TTC549 (cell line): ENCODE measurements around the gene IGFALS.
"Not testable (repeated sequence)": the region's sequence is repeated elsewhere in the genome, so short reads cannot be mapped to it uniquely, and the experiment has no call there.

Experiments used
- FAIRE-seq: peaks from 2 replicates; lab custom pipeline; 2012; peaks lifted over from hg19 to GRCh38; lab: Jason Lieb, UNC

IGFALS gene

GRCh38 chr16:1818204-1818872, 24.8 kb upstream of the IGFALS start:
- no peak for FAIRE-seq

DNA sequence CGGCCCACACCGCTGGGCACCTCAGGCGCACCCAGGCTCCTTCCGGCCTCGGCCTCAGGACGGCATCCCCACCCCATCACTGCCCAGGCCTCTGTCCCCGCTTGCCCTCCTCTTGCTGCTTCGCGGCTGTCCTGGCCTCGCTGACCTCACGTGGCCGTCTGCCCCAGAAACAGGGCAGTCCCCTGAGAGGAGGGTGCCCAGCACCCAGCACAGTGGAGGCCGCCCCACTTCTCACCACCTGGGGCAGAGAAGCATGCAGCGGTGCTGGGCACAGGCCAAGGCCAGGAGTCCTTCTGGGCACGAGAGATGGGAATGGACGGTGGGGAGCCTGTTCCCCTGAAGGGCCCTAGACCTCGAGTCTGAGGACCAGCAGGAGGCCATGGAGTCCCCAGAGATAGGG, 24.2 kb upstream of the IGFALS start:
- FAIRE-seq: no peak

GRCh38 chr16:1817276-1817589, 23.7 kb upstream of the IGFALS start:
- no peak for FAIRE-seq

DNA sequence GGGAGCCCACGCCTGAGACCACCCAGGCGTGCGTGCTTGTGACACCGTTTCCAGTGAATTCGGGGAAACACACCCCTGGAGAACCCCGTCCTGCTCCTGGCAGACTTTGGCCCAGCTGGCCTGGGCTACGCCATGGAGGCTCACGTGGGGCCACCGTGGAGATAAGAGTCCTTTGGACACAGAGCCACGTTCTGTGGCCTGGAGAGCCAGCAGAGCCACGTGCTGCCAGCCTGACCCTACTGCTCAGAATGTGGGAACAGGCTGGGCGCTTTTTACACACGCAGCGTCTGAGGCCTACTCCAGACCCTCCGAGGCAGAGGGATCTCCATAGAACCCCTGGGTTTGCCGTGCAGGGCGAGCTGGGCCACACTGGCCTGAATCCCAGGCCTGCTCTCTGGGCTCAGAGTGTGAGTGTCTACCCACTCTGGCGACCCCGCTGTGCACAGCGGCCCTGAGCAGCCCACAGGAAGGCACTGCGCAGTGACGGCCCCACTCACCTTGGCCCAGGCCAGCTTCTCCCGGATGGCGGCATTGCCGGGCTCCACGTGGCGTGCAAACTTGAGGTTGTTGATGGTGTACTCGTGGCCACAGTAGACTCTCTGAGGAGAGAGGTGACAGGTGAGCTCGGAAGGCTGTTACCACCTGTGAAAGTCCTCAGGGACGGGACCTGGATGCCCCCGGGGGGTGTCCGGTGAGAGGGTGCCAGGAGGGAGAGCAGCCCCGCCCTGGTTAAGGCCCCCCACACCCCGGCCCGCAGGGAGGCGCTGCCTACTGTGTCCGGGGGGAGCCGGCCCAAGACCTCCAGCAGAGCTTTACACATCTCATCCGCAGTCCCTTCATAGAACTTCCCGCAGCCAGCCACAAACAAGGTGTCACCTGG, 23.1 kb upstream of the IGFALS start:
- FAIRE-seq: no peak

DNA sequence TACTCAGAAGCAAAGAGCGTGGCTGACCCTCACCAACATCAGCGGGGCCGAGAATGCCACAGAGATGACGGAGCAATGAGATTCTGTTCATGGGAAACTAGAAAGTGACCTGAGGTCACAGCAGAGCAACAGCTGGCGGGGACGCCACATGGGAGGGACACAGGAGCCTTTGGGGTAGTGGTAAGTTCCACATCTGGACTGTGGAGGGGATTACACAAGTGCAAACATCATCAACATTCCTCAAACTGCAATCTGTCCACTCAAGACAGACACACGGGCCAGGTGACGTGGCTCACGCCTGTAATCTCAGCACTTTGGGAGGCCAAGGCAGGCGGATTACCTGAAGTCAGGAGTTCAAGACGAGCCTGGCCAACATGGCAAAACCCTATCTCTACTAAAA, 22.0 kb upstream of the IGFALS start:
- FAIRE-seq: no peak

DNA sequence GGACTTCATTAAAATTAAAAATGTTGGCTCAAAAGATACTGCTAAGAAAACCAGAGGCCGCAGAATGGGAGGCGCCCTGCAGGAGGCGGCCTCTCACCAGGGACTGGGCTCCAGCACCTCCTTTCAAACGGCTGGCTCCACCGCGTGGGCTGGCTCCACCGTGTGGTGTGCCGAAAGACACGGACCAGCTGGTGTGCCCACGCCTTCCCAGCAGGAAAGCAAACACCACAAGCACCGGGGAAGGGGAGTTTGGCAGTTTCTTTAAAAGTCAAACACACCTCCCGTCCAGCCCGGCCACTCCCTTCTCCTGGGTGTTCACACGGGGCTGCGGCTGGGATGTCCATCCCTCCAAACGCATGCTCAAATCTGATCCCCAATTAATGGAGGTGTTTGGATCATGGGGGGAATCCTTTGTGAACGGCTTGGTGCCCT, 19.2 kb upstream of the IGFALS start:
- no peak for FAIRE-seq

DNA sequence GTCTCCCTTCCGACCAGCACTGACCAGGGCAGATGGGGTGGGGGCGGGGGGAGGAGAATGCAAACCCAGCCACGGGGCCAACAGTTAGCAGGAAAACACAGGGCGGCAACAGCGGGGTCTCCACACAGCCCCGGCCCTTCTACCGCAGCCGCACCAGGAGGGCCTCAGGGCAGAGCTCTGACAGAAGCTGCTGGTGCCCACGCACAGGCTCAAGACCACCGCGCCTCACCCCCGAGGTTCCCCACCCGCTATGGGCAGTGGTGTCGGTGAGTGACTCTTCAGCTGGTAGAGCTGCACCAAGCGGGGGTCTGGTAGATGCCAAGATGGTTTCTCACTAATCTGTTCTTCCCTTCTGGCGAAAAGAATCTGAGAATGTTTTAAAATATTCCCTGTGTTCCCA, 17.0 kb upstream of the IGFALS start:
- FAIRE-seq: no peak

- FAIRE-seq: no peak
Observed at GRCh38 chr16:1810106-1810505, 16.6 kb upstream of the IGFALS start.

- no peak for FAIRE-seq
Observed at GRCh38 chr16:1809281-1809801, 15.8 kb upstream of the IGFALS start.

DNA sequence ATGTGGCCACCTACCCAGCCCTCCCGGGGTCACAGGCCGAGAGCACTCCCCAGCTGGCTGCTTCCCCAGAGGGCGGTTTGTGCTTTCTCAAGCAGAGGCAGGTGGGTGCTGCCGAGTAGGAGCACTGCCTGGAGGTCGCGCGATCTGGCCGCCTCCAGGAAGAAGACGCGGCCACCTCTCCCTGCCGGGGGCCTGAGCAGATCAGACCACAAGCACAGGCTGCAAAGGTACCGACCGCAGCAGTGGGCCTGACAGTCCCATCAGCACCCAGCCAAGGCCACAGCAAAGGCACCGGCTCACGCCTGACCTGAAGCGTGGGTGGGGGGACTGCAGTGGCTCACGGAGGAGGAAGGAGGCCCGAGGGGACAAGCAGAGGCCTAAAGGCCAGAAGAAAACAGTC, 15.2 kb upstream of the IGFALS start:
- FAIRE-seq: no peak

DNA sequence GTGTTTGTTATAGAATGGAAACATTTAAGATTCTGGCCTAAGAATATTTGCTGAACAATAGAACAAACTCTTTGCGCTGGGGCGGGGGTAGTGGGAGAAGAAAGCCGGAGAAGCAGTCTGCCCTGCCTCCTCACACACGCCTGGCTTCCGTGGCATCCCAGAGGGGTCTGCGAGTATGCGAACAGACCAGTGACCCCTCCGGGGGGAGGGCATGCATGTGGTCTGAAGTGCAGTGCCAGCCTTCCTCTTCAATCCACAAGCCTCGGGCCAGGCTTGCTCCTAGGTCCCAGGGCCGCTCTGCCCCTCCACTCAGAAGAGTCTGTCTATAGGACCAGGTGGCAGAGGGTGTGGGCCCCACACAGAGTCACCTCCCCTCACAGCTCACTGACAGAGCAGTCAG, 14.1 kb upstream of the IGFALS start:
- no peak for FAIRE-seq

GRCh38 chr16:1800701-1801100, 7.2 kb upstream of the IGFALS start:
- FAIRE-seq: no peak

GRCh38 chr16:1799263-1799662, 5.8 kb upstream of the IGFALS start:
- FAIRE-seq: not testable (repeated sequence)

DNA sequence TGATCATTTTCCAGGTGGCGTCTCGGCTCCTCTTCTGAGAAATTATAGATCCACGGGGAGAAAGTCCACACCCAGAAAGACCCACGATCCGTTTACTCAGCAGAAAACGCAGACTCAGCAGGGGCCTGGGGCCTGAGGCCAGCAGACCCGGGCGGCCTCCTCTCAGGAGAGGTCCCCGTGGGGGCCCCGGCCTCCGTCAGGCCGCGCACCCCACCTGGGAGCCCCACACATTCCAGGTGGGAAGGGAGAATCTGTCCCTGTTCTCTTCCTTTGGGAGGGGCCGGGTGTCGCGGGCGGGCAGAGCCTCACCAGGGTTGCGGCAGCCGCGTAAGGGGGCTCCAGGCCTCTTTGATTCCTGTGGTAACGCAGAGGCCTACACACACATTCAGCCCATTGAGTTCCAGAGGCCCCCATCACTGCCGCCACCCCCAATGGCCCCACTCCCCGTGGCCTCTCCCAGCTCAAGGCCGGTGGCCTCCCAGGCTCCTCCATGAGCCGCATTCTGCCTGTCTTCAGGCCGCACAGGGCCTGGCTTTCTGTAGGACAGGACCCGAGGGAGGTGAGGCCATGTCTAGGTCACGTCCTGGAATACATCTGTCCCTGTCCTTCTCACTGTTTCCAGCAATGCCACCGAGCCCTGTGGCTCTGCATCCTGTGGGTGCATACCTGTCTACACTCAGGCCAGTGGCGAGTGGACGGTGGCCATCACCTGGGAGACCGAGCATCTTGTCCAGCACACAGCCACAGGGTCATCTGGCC, 1.6 kb upstream of the IGFALS start:
- no peak for FAIRE-seq

DNA sequence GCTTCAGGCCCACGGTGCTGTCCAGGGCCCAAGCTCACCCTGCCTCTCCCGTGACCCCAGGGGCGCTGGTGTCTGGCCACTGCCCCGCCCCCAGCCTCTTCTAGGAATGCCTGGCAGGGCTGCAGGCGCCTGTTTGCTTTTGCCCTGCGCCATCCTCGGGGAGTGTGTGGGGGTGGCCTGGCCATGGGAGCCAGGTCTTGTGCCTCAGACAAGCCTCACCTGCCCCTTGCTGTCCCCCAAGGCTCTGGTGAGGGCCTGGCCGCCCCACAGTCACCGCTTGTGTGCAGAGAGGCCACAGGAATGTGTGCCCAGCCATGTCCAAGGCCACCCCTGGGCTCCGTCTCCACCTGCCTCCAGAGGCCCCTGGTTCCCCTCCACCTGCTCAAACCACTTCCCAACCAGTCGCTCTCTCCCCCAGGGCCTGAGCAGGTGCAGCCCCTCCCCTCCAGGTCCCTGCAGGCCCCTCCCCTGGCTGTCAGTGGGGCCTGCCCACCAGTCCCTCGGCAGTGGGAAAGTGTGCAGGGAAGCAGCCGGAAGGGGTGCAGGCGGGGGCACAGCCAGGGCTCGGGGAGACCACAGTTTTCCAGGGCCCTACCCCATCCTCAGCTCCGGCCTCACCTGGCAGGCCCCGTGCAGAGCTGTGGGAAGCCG, 841 bp upstream of the IGFALS start:
- FAIRE-seq: no peak

DNA sequence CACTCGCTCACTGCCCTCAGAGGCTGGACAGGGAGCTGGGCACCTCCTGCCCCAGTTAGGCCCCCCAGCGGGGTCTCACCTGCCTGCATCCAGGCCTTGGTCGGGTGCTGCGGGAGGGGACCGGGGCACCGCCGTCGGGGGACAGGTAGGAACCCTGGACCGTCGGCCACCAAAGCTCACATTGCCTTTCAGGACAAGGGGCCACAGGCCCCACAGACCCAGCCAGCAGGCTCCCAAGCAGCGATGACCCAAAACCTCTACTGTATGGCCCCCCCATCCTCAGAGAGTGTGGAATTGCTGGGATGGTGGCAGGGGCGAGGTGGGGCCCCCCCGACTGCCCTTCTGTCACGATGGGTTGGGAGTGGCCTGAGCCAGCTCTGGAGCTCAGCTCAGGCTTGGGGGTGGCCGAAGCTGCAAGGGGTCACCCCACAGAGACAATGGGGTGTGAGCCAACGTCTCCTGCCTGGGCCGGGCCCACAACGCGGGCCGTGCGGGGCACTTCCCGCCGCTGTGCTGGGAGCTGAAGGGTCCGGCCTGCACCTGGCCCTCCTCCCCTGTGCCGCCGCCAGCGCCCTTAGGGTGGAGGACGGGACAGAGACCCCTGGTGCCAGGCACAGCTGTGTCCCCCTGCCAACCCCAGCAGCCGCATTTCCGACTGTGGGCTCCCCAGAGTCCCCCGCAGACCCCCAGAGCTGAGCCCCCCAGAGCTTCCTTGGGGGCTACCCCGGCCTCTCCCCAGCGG, 498 bp downstream of the IGFALS start:
- no peak for FAIRE-seq

DNA sequence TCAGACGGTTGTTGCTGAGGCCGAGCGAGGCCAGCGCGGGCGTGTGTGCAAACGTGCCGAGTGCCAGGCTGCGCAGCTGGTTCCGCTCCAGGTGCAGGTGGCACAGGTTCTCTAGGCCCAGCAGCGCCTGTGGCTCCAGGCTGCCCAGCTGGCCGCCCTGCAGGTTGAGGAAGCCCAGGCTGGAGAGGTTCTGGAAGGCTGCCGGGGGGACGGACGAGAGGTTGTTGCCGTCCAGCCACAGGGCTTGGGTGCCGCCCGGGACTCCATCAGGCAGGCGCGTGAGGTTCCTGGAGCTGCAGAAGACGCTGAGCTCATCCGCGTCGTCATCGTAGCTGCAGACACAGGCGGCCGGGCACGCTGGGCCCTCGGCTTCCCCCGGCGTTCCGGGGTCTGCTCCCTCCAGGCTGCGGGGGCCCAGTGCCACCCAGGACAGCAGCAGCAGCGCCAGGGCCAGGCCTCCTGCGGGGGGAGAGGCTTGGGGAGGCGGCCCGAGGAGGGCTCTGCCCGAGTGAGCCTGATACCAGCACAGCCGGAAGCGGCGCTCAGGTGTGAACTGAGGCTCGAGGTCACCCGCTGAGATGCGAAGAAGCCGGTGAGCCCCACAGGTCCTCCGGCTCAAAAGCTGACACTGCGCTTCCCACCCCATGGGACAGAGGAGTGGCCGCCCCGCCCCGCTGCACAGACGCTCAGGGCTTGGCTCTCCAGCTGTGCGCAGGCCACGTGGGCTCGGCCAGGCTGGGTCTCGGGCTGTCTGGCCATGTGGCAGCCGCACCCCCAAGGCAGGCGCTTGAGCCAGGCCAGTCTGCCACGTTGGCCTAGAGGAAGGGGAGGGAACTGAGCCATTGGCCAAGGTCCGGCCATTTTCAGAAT, 1.3 kb downstream of the IGFALS start:
- no peak for FAIRE-seq

GRCh38 chr16:1791256-1791942, 2.1 kb downstream of the IGFALS start:
- FAIRE-seq: no peak

DNA sequence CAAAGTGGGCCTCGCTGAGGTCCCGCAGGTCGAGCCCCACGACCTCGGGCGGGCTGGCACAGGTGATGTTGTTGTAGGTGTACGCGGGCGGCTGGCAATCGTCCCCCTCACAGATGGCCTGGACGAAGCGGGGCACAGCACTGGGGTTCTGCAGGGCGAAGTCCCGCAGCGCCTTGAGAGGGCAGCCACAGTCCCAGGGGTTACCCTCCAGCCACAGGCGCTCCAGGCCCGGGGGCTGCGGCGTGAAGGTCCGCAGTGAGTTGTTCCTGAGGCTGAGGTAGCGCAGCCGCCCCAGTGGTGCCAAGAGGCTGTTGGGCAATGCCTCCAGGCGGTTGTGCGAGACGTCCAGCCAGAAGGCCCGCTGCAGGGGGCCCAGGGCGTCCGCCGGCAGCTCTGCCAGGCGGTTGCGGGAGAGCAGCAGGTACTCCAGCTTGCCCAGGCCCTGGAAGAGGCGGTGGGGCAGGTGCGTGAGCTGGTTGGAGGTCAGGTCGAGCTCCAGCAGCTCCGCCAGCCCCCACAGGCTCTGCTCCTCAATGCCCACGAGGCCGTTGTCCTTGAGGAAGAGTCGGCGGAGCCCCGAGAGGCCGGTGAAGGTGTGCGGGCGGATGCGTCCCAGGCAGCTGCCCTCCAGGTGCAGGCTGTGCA, 2.8 kb downstream of the IGFALS start:
- FAIRE-seq: no peak

GRCh38 chr16:1790261-1790610, 3.3 kb downstream of the IGFALS start:
- no peak for FAIRE-seq
